ENCODE results near the gene F9. TPM values are rescaled to one million over a fixed set of nuclear protein-coding genes. Genes with fewer than 3 reads are reported as not detected.

The F9 gene
- not detected in 2 replicates for total RNA-seq

DNA sequence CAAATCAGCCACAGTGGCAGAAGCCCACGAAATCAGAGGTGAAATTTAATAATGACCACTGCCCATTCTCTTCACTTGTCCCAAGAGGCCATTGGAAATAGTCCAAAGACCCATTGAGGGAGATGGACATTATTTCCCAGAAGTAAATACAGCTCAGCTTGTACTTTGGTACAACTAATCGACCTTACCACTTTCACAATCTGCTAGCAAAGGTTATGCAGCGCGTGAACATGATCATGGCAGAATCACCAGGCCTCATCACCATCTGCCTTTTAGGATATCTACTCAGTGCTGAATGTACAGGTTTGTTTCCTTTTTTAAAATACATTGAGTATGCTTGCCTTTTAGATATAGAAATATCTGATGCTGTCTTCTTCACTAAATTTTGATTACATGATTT lies at the start of gene F9:
Gene F9 (plus strand): TSS at position 190 of the 400 bp plus-strand sequence. CDS start 26 bp downstream, at position 216.

Other genes starting within 250 kb of the F9 start
- 0.07 and 0.34 TPM in 2 replicates for gene MCF2, start 177.4 kb downstream of the F9 start, total RNA-seq

Measured in nasal cavity respiratory epithelium epithelial cell of viscerocranial mucosa (primary cell).